ENCODE results near the gene CEP89. TPM values are rescaled to one million over a fixed set of nuclear protein-coding genes. Genes with fewer than 3 reads are reported as not detected.

Gene CEP89
- total RNA-seq, 1 donor from 2014 or later = 5.0 TPM

DNA sequence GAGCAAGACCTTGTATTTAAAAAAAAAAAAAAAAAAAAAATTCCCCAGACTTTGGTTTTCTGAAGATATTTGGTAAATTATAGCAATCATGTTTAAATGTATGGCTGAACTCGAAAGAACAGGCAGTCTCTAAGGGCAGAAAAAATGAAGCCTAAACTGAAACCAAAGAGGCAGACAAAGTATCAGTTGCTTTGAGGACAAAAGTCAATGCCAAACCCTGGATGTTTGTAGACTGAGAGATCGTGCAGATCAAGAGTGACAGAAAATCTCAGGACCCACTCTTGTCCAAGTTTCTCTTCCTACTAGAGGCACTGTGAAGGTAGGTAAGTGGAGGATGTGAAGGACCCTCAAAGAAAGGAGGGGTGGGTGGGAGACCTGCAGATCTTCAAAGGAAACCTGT, 91.1 kb downstream of the CEP89 start:
- no peak for DNase-seq (ENCODE audit: low read depth)
- no peak for FAIRE-seq
- no peak overlapping the region for H3K4me3 ChIP-seq (ENCODE audit: low read depth, low read length)
- no peaks in the 10 kb centered on the region for H3K27me3 ChIP-seq (ENCODE audit: control insufficient read depth, insufficient read depth, low read length)
- TF ChIP-seq, protein P1, sequence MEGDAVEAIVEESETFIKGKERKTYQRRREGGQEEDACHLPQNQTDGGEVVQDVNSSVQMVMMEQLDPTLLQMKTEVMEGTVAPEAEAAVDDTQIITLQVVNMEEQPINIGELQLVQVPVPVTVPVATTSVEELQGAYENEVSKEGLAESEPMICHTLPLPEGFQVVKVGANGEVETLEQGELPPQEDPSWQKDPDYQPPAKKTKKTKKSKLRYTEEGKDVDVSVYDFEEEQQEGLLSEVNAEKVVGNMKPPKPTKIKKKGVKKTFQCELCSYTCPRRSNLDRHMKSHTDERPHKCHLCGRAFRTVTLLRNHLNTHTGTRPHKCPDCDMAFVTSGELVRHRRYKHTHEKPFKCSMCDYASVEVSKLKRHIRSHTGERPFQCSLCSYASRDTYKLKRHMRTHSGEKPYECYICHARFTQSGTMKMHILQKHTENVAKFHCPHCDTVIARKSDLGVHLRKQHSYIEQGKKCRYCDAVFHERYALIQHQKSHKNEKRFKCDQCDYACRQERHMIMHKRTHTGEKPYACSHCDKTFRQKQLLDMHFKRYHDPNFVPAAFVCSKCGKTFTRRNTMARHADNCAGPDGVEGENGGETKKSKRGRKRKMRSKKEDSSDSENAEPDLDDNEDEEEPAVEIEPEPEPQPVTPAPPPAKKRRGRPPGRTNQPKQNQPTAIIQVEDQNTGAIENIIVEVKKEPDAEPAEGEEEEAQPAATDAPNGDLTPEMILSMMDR (IDR thresholded peaks at IDR 0.05; ENCODE audit: insufficient read depth, low read length, severe bottlenecking) = no peak
- H3K36me3 ChIP-seq (ENCODE audit: control insufficient read depth, insufficient read depth, low read length) = no peaks in the 10 kb centered on the region

DNA sequence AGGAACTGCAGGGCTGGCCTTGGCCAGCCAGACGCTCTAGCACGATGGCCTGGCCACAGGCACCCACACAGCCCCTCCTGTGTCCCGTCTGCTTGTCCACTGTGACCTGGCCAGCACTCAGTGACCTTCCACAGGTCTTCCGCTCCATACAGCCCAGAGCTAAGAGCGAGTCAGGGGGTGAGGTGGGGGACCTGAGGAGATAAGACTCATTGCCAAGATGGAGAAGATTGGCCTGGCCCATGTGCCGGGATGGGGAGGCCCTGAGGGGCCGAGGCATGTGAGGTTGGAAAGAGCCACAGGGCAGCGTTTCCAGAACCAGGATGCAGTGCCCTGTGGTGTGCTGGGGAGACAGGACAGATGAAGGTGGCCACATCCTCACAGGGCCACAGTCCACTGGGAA, 92.0 kb downstream of the CEP89 start:
- no peaks in the 10 kb centered on the region for H3K36me3 ChIP-seq (ENCODE audit: control insufficient read depth, insufficient read depth, low read length)
- FAIRE-seq = no peak
- no peak overlapping the region for H3K4me3 ChIP-seq (ENCODE audit: low read depth, low read length)
- DNase-seq (ENCODE audit: low read depth) = no peak
- no peaks in the 10 kb centered on the region for H3K27me3 ChIP-seq (ENCODE audit: control insufficient read depth, insufficient read depth, low read length)
- TF ChIP-seq, protein P1 (IDR thresholded peaks at IDR 0.05; ENCODE audit: insufficient read depth, low read length, severe bottlenecking) = no peak

DNA sequence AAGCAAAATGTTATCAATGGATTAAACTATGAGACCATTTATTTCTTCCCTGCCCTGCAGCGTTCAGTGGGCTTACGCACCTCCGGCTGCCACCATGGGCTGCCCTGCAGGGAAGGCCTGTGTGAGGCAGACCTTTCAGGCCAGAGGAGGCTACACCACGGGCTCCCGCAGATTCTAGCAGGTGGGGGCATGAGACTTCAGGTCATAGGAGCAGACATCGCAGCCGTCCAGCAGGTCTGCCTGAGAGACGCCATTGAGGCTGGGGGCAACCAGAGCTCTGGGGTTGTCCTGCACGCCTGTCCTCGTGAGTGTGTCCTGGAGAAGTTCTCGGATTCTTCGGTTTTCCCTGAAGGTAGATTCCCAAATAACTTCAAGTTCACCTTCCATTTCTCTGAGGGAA, 92.8 kb downstream of the CEP89 start:
- Histone ChIP-seq H3K27me3 (ENCODE audit: control insufficient read depth, insufficient read depth, low read length) (no peaks in the 10 kb centered on the region), H3K36me3 (ENCODE audit: control insufficient read depth, insufficient read depth, low read length) (no peaks in the 10 kb centered on the region), H3K4me3 (ENCODE audit: low read depth, low read length) (no peak overlapping the region)
- DNase-seq (ENCODE audit: low read depth) (no peak), FAIRE-seq (no peak)
- TF ChIP-seq, protein P1 (IDR thresholded peaks at IDR 0.05; ENCODE audit: insufficient read depth, low read length, severe bottlenecking) = no peak

DNA sequence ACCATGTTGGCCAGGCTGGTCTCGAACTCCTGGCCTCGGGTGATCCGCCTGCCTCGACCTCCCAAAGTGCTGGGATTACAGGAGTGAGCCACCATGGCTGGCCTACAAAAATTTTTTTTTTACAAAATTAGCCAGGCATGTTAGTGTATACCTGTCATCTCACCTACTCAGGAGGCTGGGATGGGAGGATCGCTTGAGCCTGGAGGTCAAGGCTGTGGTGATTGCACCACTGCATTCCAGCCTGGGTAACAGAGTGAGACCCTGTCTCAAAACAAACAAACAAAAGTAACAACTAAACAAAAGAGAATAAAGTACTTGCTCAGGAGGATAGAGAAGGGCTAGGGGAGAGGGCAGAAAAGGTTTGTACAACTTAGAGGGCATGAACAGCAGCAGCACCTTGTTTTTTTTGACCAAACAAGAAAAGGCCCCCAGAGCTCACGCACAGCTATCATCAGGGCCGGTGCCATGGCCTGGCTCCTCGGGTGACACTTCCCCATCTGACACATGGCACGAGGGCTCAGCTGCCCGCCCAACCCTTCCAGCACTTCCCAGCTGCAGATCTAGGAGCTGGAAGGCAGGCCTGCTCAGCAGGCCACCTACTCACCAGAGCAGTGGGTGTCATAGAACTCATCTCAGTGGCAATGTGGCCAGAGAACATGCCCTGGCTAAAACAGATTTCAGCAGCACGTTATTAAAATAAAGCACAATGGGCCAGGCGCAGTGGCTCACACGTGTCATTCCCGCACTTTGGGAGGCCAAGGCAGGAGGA, 93.6 kb downstream of the CEP89 start:
- Histone ChIP-seq H3K36me3 (ENCODE audit: control insufficient read depth, insufficient read depth, low read length) (no peaks in the 10 kb centered on the region), H3K4me3 (ENCODE audit: low read depth, low read length) (no peak overlapping the region), H3K27me3 (ENCODE audit: control insufficient read depth, insufficient read depth, low read length) (no peaks in the 10 kb centered on the region)
- FAIRE-seq (no peak), DNase-seq (ENCODE audit: low read depth) (no peak)
- TF ChIP-seq, protein P1 (IDR thresholded peaks at IDR 0.05; ENCODE audit: insufficient read depth, low read length, severe bottlenecking) = no peak

DNA sequence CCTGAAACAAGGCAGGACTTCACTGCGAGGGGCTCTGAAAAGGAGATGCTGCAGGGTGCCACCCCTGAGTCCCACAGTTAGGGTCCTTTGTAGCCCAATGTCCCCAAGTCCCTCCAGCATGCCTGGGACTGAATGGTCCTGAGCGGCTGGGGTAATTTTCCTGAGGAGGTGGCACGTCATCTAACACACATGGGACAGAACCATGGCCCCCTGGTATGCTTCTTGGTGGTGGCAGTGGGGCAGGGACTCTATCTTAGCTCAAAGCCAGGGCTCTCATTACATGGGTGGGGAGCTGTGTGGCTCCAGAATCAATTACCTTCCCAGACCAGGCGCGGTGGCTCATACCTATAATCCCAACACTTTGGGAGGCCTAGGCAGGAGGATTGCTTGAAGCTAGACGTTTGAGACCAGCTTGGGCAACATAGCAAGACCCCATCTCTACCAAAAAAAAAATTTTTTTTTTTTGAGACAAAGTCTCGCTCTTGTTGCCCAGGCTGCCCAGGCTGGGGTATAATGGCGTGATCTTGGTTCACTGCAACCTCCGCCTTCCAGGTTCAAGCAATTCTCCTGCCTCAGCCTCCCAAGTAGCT, 94.3 kb downstream of the CEP89 start:
- Histone ChIP-seq H3K4me3 (ENCODE audit: low read depth, low read length) (no peak overlapping the region), H3K36me3 (ENCODE audit: control insufficient read depth, insufficient read depth, low read length) (no peaks in the 10 kb centered on the region), H3K27me3 (ENCODE audit: control insufficient read depth, insufficient read depth, low read length) (no peaks in the 10 kb centered on the region)
- TF ChIP-seq, protein P1 (IDR thresholded peaks at IDR 0.05; ENCODE audit: insufficient read depth, low read length, severe bottlenecking) = no peak
- DNase-seq (ENCODE audit: low read depth) (no peak), FAIRE-seq (no peak)
